ENCODE data around the gene RNF225. TPM values are rescaled to one million over a fixed set of nuclear protein-coding genes. Genes with fewer than 3 reads are reported as not detected.

Gene RNF225
- total and polyA plus RNA-seq, 9 of the 15 experiments (the other 6 are each of a cell fraction or from before 2014, with no cell fraction given): 0.33 TPM; not detected in 8

DNA sequence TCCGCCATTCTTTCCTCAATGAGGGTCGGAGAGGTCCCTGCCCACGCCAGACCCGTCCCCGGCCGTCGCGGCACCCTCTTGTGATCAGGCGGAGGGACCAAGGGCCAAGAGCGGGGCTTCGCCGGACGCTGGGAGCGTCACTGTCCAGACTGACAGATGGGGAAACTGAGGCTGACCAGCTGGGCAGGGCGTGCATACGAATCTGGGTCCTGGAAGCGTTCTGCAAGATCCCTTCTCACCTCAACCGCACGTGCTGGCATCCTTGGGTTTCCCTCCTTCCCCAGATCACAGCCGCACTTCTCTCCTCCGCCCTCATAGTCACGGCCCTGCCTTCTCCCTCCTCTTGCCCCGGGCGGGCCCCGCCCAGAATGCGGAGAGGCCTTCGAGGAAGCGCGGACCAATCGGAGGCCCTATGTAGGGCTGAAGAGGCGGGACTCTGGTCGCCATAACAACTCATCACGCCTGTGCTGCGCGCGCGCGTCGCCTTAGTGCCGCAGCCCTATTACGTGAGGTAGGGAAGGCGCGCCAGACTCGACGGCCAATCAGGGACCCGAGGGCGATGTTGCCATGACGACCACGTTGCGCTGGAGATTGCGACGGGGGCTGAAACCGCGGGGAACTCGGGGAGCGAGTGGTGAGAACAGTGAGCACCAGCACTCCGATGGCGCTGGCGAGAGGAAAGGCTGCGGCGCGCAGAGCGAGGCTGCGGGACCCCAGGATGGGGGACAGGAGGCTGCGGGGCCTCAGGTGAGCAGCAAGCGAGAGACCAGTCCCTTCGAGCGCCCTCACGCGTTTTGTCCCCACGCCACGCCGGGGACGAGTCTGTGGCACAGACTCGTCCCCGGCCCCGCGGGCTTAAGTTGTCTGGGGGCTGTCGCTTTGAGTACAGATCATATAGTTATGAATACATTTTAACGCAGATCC is 5.7 kb downstream of the RNF225 start (continued):
- TF ChIP-seq, protein P1, sequence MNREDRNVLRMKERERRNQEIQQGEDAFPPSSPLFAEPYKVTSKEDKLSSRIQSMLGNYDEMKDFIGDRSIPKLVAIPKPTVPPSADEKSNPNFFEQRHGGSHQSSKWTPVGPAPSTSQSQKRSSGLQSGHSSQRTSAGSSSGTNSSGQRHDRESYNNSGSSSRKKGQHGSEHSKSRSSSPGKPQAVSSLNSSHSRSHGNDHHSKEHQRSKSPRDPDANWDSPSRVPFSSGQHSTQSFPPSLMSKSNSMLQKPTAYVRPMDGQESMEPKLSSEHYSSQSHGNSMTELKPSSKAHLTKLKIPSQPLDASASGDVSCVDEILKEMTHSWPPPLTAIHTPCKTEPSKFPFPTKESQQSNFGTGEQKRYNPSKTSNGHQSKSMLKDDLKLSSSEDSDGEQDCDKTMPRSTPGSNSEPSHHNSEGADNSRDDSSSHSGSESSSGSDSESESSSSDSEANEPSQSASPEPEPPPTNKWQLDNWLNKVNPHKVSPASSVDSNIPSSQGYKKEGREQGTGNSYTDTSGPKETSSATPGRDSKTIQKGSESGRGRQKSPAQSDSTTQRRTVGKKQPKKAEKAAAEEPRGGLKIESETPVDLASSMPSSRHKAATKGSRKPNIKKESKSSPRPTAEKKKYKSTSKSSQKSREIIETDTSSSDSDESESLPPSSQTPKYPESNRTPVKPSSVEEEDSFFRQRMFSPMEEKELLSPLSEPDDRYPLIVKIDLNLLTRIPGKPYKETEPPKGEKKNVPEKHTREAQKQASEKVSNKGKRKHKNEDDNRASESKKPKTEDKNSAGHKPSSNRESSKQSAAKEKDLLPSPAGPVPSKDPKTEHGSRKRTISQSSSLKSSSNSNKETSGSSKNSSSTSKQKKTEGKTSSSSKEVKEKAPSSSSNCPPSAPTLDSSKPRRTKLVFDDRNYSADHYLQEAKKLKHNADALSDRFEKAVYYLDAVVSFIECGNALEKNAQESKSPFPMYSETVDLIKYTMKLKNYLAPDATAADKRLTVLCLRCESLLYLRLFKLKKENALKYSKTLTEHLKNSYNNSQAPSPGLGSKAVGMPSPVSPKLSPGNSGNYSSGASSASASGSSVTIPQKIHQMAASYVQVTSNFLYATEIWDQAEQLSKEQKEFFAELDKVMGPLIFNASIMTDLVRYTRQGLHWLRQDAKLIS (CRISPR knock-in tag; IDR thresholded peaks at IDR 0.05): no peak
- TF ChIP-seq ZNF57 (CRISPR knock-in tag; IDR thresholded peaks at IDR 0.05) (no peak), ZC3H11A (IDR thresholded peaks at IDR 0.05; ENCODE audit: low read depth, low read length) (no peak), FOXP1 (CRISPR knock-in tag; IDR thresholded peaks at IDR 0.05) (peak; percentile 42; the same call in 1 of the 2 replicates), KDM1A (IDR thresholded peaks at IDR 0.05) (no peak), ZNF586 (CRISPR knock-in tag; conservative IDR thresholded peaks at IDR 0.05) (no peak), ZNF146 (CRISPR knock-in tag; IDR thresholded peaks at IDR 0.05; ENCODE audit: unreplicated experiment) (no peak), KLF6 (CRISPR knock-in tag; IDR thresholded peaks at IDR 0.05; ENCODE audit: borderline replicate concordance) (no peak), ZBTB1 (CRISPR knock-in tag; IDR thresholded peaks at IDR 0.05; ENCODE audit: borderline replicate concordance, low read depth) (no peak), GATAD2A (IDR thresholded peaks at IDR 0.05) (no peak), JUNB (CRISPR knock-in tag; conservative IDR thresholded peaks at IDR 0.05) (0 out of 2 replicates have a peak, but pooled peaks have one; percentile 34), HMG20B (CRISPR knock-in tag; IDR thresholded peaks at IDR 0.05) (no peak), PHTF2 (CRISPR knock-in tag; IDR thresholded peaks at IDR 0.05) (no peak), ZNF354B (CRISPR knock-in tag; IDR thresholded peaks at IDR 0.05) (no peak), NFIX (CRISPR knock-in tag; IDR thresholded peaks at IDR 0.05; ENCODE audit: low read depth) (no peak), BRCA1 (IDR thresholded peaks at IDR 0.05) (no peak), BRCA1 (CRISPR knock-in tag; IDR thresholded peaks at IDR 0.05) (no peak), BMI1 (IDR thresholded peaks at IDR 0.05; ENCODE audit: low read length) (peak; percentile 99)
- TF ChIP-seq, protein P2, sequence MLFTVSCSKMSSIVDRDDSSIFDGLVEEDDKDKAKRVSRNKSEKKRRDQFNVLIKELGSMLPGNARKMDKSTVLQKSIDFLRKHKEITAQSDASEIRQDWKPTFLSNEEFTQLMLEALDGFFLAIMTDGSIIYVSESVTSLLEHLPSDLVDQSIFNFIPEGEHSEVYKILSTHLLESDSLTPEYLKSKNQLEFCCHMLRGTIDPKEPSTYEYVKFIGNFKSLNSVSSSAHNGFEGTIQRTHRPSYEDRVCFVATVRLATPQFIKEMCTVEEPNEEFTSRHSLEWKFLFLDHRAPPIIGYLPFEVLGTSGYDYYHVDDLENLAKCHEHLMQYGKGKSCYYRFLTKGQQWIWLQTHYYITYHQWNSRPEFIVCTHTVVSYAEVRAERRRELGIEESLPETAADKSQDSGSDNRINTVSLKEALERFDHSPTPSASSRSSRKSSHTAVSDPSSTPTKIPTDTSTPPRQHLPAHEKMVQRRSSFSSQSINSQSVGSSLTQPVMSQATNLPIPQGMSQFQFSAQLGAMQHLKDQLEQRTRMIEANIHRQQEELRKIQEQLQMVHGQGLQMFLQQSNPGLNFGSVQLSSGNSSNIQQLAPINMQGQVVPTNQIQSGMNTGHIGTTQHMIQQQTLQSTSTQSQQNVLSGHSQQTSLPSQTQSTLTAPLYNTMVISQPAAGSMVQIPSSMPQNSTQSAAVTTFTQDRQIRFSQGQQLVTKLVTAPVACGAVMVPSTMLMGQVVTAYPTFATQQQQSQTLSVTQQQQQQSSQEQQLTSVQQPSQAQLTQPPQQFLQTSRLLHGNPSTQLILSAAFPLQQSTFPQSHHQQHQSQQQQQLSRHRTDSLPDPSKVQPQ (CRISPR knock-in tag; IDR thresholded peaks at IDR 0.05; ENCODE audit: borderline replicate concordance): no peak
- TF ChIP-seq, protein P3, sequence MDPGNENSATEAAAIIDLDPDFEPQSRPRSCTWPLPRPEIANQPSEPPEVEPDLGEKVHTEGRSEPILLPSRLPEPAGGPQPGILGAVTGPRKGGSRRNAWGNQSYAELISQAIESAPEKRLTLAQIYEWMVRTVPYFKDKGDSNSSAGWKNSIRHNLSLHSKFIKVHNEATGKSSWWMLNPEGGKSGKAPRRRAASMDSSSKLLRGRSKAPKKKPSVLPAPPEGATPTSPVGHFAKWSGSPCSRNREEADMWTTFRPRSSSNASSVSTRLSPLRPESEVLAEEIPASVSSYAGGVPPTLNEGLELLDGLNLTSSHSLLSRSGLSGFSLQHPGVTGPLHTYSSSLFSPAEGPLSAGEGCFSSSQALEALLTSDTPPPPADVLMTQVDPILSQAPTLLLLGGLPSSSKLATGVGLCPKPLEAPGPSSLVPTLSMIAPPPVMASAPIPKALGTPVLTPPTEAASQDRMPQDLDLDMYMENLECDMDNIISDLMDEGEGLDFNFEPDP (CRISPR knock-in tag; IDR thresholded peaks at IDR 0.05): peak; percentile 38; the same call in 1 of the 2 replicates
- TF ChIP-seq, protein P4, sequence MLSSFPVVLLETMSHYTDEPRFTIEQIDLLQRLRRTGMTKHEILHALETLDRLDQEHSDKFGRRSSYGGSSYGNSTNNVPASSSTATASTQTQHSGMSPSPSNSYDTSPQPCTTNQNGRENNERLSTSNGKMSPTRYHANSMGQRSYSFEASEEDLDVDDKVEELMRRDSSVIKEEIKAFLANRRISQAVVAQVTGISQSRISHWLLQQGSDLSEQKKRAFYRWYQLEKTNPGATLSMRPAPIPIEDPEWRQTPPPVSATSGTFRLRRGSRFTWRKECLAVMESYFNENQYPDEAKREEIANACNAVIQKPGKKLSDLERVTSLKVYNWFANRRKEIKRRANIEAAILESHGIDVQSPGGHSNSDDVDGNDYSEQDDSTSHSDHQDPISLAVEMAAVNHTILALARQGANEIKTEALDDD (IDR thresholded peaks at IDR 0.05): no peak
